ENCODE results near the gene ACVR1.

ACVR1 gene

GRCh38 chr2:157789933-157790511, 86.1 kb downstream of the ACVR1 start:
- no peak for DNase-seq (ENCODE audit: low read depth)

GRCh38 chr2:157789256-157789655, 86.9 kb downstream of the ACVR1 start:
- DNase-seq (ENCODE audit: low read depth), result no peak

GRCh38 chr2:157788201-157788600, 87.9 kb downstream of the ACVR1 start:
- DNase-seq (ENCODE audit: low read depth), result no peak

- no peak for DNase-seq (ENCODE audit: low read depth)
Measured at GRCh38 chr2:157787364-157787938, 88.7 kb downstream of the ACVR1 start.

GRCh38 chr2:157786663-157787363, 89.3 kb downstream of the ACVR1 start:
- DNase-seq (ENCODE audit: low read depth), result no peak

- DNase-seq (ENCODE audit: low read depth), result no peak
Measured at GRCh38 chr2:157785866-157786662, 90.1 kb downstream of the ACVR1 start.

GRCh38 chr2:157785200-157785599, 90.9 kb downstream of the ACVR1 start:
- DNase-seq (ENCODE audit: low read depth), result no peak

- no peak for DNase-seq (ENCODE audit: low read depth)
Measured at GRCh38 chr2:157784823-157785175, 91.3 kb downstream of the ACVR1 start.

GRCh38 chr2:157784169-157784822, 91.8 kb downstream of the ACVR1 start:
- peak; percentile 22 for DNase-seq (ENCODE audit: low read depth)

GRCh38 chr2:157783245-157783644, 92.9 kb downstream of the ACVR1 start:
- DNase-seq (ENCODE audit: low read depth), result no peak

- DNase-seq (ENCODE audit: low read depth), result peak; percentile 26
Measured at GRCh38 chr2:157782057-157782845, 93.9 kb downstream of the ACVR1 start.

- no peak for DNase-seq (ENCODE audit: low read depth)
Measured at GRCh38 chr2:157780211-157780610, 95.9 kb downstream of the ACVR1 start.

- DNase-seq (ENCODE audit: low read depth), result no peak
Measured at GRCh38 chr2:157779794-157780193, 96.3 kb downstream of the ACVR1 start.

GRCh38 chr2:157777427-157777826, 98.7 kb downstream of the ACVR1 start:
- peak; percentile 68 for DNase-seq (ENCODE audit: low read depth)

- no peak for DNase-seq (ENCODE audit: low read depth)
Measured at GRCh38 chr2:157771234-157771633, 104.9 kb downstream of the ACVR1 start.

- no peak for DNase-seq (ENCODE audit: low read depth)
Measured at GRCh38 chr2:157769856-157770255, 106.3 kb downstream of the ACVR1 start.

- no peak for DNase-seq (ENCODE audit: low read depth)
Measured at GRCh38 chr2:157764386-157764785, 111.7 kb downstream of the ACVR1 start.

GRCh38 chr2:157761520-157761919, 114.6 kb downstream of the ACVR1 start:
- peak; percentile 19 for DNase-seq (ENCODE audit: low read depth)

- no peak for DNase-seq (ENCODE audit: low read depth)
Measured at GRCh38 chr2:157760949-157761348, 115.2 kb downstream of the ACVR1 start.

- no peak for DNase-seq (ENCODE audit: low read depth)
Measured at GRCh38 chr2:157759855-157760254, 116.3 kb downstream of the ACVR1 start.

GRCh38 chr2:157758586-157758985, 117.5 kb downstream of the ACVR1 start:
- no peak for DNase-seq (ENCODE audit: low read depth)

GRCh38 chr2:157757500-157757899, 118.6 kb downstream of the ACVR1 start:
- DNase-seq (ENCODE audit: low read depth), result no peak

Data from ELR (cell line).